Suprapubic skin (tissue), 4 donors: ENCODE measurements around the gene PKP3.

ENCODE experiments used
- CTCF ChIP-seq, 2 donors: fragments of 200-600 bp in 1 of 2; fragments of 450-650 bp in 1 of 2; sonication (generic) in 1 of 2; IDR thresholded peaks; one replicate each; pipeline ENCODE4 v1.5.1; 2016 to 2019; ENCODE audit warnings: antibody characterized with exemption in 2 of 2, mild to moderate bottlenecking in 1 of 2, moderate library complexity in 1 of 2
- EP300 ChIP-seq: sonication (generic); formaldehyde crosslinking; IDR thresholded peaks from one replicate; pipeline ENCODE4 v1.6.1; 2017; ENCODE audit warnings: antibody characterized with exemption
- POLR2A ChIP-seq, 2 donors: fragments of 450-650 bp; IDR thresholded peaks; one replicate each; pipeline ENCODE4 v1.6.1; 2017; ENCODE audit warnings: antibody characterized with exemption in 2 of 2, mild to moderate bottlenecking in 2 of 2, moderate library complexity in 2 of 2
- POLR2AphosphoS5 ChIP-seq, 3 donors: sonication (generic); formaldehyde crosslinking; IDR thresholded peaks; one replicate each; pipeline ENCODE4 v1.6.1; 2017; ENCODE audit warnings: antibody characterized with exemption in 3 of 3

- TF ChIP-seq CTCF (IDR thresholded peaks at IDR 0.05): no peak
- no peak for TF ChIP-seq POLR2A (IDR thresholded peaks at IDR 0.05)
- no peak for TF ChIP-seq EP300
- no peak for TF ChIP-seq POLR2AphosphoS5 (IDR thresholded peaks at IDR 0.05)
Measured at GRCh38 chr11:362642-363442, 31.2 kb upstream of the PKP3 start.
